A549 treated with dexamethasone at 1 μM for 4 hours (cell line): ENCODE results near the gene NRG4. TPM values are rescaled to one million over a fixed set of nuclear protein-coding genes. Genes with fewer than 3 reads are reported as not detected.

Experiments used
- total RNA-seq: library from RNA; stranded (reverse); fragments of 200-300 nt; extraction: Qiagen RNA extraction; gene quantifications from 5 replicates; pipeline ENCODE4 v1.2.3, GENCODE V29; 2022

The NRG4 gene, protein sequence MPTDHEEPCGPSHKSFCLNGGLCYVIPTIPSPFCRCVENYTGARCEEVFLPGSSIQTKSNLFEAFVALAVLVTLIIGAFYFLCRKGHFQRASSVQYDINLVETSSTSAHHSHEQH
- total RNA-seq = 0.25 to 1.1 TPM (median 0.68 TPM) in 5 replicates

DNA sequence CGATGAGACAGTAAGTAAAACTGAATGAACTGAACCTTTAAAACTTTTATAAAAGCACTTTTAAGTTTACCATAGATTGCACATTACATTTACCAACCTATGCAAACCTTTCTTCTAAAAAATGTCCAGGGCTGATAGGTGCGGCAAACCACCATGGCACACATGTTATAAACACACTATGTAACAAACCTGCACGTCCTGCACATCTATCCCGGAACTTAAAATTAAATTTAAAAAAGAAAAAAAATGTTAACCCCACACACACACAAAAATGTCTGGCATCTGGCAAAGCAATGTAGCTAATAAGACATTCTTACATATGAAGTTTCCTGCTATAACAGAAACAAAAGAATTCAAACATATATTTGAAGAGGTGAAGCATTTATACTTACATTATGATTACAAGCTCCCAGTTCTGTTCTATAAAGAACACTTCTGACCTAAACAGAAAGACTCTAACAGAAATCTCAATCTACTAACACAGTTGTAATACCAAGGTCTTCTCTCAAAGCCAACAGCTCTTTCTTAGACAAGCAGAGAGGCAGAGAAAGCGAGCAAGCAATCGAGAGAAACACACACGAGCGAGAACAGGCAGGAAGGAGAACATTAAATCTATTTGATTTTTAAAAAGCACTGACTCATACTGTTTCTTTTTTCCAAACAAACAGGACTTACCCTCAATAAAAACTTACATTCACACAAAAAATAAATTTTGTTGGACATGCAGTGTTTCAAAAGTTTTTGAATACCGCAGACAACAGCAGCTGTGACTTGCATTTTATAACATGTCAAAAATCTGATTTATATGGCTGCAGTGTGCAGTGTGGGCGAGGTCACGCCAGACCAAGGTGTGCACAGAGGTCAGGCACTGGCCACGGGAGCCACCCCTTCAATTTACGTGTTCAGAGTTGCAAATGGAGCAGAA, at the start of gene NRG4:
Gene NRG4 (minus strand): TSS at position 798 of the 925 bp plus-strand sequence. CDS start 1,194 bp downstream, outside the sequence.

DNA sequence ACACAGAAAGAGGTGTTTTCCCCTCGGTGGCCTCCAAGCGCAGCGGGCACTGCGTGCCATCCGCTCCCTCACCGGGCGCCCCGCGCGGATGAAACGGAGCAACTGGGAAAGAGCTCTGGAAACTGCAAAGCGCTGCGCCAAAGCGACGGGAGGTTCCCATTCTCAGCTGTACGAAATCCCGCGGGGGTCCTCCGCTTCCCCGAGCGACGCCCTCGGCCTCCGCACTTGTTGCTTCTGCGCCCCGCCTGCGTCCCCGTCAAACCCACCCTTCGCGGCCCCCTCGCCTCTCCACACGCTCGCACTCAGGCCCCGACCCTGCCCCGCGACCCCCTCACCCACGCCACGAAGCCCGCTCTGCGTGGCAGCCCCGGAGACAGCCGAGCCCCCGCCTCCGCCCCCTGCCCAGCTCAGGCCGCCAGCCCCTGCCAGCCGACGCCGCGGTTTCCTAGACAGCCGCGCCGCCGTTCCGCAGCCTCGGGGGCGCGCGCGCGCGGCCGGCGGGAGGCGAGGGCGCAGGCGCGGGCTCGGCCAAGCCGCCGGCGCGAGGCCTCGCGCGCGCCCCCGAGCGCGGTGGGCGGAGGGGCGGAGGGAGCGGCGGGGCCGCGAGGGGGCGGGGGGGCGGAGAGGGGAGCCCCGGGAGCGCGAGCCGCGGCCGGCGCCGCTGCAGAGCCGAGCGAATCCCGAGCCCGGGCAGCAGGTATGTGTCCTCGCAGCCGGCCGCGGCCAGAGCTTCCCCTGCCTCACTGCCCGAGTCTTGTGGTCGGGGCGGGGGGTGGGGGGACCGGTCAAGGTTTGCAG, 47.3 kb upstream of the NRG4 start, which contains the start of gene TMEM266:
Gene TMEM266 (plus strand): TSS at position 666 of the 798 bp plus-strand sequence. CDS start 74,279 bp downstream, outside the sequence.

DNA sequence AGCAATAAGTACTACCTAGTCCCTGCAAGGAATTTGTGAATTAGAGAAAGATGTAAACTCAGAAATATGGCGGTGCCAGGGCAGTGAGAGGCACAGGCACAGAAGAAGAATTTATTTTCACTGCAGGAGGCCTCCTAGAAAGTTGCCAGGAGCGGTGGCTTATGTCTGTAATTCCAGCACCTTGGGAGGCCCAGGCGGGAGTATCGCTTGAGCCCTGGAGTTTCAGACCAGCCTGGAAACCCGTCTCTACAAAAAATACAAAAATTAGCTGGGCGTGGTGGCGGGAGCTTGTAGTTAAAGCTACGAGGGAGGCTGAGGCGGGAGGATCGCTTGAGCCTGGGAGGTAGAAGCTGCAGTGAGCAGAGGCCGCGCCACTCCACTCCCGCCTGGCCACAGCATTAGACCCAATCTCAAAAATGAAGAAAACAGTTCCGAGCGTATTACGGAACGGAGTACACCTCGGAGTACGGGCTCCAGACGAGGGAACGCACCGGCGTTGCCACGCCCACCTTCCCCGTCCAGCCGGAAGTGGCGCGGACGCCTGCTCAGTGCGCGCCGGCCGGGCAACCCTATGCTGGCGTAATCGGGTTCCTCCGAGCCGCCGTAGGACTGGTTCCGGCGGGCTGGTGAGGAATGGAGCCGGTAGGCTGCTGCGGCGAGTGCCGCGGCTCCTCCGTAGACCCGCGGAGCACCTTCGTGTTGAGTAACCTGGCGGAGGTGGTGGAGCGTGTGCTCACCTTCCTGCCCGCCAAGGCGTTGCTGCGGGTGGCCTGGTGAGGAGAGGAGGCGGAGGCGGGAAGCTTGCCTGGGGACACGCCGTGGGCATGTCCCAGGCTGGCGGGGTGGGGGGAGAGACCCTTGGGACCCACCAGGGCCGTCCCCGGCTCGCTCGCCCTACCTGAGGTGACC, 108.6 kb downstream of the NRG4 start, which contains the start of gene FBXO22:
Gene FBXO22 (plus strand): TSS at position 548 of the 909 bp plus-strand sequence. CDS start 86 bp downstream, at position 634.

Other genes starting within 250 kb of the NRG4 start
- gene UBE2Q2, start 169.0 kb downstream of the NRG4 start, total RNA-seq = 37.3 to 44.9 TPM (median 42.6 TPM) in 5 replicates
- gene FBXO22, start 108.5 kb downstream of the NRG4 start, total RNA-seq = 64.7 to 84.3 TPM (median 77.5 TPM) in 5 replicates
- 0.13 to 0.29 TPM (median 0.22 TPM) in 5 replicates for gene TMEM266, start 47.6 kb upstream of the NRG4 start, total RNA-seq